ENCODE measurements around the gene GABARAP.
A peak's percentile ranks its signal among the peaks of the same experiment; 100 is the strongest.

The GABARAP gene

GRCh38 chr17:7241783-7242716, at the start of gene GABARAP:
TSS of gene GABARAP (minus strand) at chr17:7242449. CDS start at chr17:7242330, 119 bp downstream.
- DNase-seq (ENCODE audit: low read depth in 2 of 2), result peak; percentile 81 to 83

DNA sequence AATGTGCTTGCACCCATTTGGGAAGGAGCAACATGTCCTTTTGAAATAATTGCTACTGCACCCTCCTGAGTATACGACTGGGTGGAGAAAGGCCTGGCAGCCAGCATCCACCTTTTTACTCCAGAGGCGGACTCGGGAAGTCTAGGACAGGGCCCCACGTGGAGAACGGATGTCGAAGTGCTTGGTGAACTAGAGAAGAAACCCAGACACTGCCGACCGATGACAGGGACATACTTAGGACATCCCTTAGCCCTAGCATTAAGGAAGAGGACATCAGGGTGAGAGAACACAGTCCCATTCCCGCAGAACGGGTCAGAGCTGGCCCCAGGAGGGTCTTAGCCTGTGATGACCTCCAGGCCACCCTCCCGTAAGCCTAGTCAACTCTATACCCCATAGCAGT, 48.4 kb upstream of the GABARAP start:
- DNase-seq (ENCODE audit: low read depth in 2 of 2), result no peak

DNA sequence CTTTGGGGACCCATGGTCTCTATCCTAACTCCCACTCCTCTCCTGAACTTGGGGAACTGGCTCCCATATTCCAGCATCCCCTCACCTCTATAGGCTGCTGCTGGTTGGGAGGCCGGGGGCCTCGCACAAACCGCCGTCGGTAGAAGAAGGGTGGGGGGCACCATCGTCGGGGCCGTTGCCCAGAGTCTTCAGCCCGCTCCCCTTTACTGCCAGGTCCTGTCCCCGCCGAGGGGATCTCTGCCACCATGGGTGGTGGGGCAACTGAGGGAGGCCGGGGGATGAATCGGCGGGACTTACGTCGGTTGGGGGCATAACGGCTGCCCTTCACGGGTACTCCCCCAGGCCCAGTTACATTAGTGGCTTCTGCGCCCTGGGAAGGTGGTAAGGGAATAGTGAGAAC, 47.9 kb upstream of the GABARAP start:
- DNase-seq (ENCODE audit: low read depth in 2 of 2), result no peak

DNA sequence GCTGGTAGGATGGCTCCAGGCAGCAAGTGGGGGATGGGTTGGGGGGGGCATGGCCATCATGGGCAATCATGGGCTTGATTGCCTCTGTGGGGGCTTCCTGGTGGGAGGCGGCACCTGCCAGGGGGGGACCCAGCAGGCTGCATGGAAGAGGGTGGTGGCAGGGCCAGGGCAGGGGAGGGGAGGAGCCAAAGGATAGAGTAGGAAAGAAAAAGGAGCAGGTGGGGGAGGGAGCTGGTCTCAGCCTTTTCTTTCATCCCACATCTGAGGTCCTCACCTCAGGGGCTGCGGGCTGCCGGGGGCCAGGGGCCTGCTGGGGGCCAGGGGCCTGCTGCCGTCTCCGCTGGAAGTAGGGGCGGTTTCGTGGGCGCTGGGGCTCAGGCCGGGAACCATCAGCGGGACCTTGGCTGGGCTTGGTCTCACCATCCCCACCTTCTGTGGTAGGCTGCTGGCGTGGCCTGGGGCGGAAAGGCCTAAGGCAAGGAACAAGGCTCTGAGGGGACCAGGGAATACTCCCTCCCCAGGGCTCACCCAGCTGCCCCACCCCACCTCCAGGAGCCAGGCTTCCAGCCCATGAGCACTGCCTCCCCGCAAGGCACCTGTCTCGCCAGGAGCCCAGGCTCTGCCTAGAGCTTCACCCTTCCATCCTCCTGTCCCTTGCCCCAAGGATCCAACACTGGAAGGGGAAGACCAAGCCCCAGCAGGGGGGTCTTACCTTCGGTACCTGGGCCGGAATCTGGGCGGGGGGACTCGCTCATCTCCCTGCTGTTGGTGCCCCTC, 47.2 kb upstream of the GABARAP start:
- DNase-seq (ENCODE audit: low read depth in 2 of 2), result no peak

DNA sequence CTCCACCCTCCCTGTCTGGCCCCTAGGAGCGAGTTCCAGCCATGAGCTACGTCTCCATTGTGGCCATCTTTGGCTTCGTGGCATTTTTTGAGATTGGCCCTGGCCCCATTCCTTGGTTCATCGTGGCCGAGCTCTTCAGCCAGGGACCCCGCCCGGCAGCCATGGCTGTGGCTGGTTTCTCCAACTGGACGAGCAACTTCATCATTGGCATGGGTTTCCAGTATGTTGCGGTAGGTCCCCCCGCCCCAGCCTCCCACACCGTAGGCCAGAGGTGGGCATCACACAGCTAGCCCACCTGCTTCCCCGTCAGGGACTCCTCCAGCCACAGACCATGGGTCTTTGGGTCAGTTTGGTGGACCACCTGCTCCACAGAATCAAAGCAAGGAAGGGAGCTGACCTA, 43.4 kb upstream of the GABARAP start:
- no peak for DNase-seq (ENCODE audit: low read depth in 2 of 2)

DNA sequence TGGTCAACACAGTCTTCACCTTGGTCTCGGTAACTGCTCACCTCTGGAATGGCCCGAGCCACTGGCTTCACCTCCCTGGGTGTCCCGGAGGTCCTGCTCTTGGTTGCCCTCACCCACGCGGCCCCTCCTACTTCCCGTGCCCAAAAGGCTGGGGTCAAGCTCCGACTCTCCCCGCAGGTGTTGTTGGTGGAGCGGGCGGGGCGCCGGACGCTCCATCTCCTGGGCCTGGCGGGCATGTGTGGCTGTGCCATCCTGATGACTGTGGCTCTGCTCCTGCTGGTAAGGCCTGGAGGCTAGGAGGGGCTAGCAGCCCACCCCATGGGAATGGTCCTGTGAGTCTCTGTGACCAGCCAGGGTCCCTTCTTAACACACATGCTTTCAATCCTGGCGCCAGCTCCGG, 42.7 kb upstream of the GABARAP start:
- DNase-seq (ENCODE audit: low read depth in 2 of 2), result no peak

DNA sequence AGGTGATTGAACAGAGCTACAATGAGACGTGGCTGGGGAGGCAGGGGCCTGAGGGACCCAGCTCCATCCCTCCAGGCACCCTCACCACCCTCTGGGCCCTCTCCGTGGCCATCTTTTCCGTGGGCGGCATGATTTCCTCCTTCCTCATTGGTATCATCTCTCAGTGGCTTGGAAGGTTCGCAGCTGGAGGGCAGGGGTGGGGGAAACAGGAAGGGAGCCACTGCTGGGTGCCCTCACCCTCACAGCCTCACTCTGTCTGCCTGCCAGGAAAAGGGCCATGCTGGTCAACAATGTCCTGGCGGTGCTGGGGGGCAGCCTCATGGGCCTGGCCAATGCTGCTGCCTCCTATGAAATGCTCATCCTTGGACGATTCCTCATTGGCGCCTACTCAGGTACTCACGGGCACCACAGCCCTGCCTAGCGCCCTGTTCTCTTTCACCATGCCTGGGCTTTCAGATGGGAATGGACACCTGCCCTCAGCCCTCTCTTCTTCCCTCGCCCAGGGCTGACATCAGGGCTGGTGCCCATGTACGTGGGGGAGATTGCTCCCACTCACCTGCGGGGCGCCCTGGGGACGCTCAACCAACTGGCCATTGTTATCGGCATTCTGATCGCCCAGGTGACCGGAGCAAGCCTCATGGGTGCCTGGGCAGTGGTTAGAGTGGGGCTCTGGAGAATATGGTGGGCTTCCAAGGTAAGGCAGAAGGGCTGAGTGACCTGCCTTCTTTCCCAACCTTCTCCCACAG, 41.4 kb upstream of the GABARAP start:
- DNase-seq (ENCODE audit: low read depth in 2 of 2), result no peak

GRCh38 chr17:7282752-7283321, 40.6 kb upstream of the GABARAP start:
- no peak for DNase-seq (ENCODE audit: low read depth in 2 of 2)

DNA sequence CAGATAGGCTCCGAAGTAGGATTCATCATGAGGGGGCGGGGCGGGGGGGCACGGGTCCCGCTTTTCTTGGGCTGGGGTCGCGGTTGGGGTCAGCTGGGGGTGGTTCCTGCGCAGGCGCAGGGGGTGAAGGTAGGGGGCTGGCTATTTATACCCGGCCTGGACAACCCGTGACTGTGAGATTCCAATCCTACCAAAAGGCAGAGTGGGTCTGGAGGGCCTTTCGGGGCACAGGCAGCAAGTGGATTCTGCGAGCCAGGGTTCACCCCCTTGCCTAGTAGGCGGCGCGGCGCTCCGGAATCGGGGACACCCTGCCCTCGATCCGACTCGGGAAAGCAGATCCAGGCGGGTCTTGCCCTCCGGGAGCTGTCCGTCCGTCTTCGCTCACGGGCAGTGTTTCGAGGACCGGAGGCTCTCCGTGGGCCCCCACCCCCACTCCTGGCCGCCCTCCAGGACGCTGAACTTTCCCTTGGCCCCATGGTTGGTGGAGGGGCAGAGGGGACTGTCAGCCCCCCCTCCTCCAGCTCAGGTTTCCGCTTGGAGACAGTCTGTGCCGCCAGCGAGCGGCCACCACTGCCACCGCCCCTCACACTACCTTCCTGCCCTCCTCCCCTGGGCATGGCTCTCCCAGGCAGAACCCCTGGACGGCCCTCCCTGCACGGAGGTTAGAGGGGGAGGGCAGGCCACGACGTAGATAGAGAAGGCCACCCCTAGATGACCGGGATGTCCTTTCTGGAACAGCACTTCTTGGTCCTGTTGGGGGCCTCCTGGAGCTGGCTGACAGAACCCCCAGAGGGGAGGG, 39.9 kb upstream of the GABARAP start:
- no peak for DNase-seq (ENCODE audit: low read depth in 2 of 2)

- DNase-seq (ENCODE audit: low read depth in 2 of 2), result peak; percentile 84 to 86
These were observed 39.1 kb upstream of the GABARAP start, which contains the start of gene SLC2A4 for GRCh38 chr17:7281074-7281952. TSS of gene SLC2A4 (plus strand) at chr17:7281718. CDS start at chr17:7281935, 217 bp downstream.

DNA sequence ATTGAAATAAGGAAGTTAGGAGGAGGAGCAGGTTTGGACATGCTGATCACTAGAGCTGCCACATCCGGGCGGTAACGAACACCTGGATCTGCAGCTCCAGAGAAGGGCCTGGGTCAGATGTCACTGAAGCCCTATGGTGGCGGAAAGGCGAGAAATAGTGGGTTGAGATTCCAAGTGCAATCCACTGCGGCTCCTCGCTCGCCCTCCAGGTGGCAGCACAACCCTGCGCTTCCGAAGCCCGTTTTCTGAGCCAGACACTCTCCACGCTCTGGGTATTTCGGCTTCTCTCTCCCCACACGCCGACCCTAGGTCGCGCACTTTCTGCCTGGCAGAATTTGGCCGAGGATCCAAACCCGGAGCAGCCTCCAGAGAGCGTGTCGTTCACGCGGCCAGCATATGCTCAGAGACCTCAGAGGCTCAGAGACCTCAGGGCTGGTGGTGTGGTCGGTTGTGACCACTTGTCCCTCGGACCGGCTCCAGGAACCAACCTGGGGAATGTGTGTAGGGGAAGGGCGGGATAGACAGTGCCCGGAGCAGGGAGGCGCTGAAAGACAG, 38.3 kb upstream of the GABARAP start:
- peak; percentile 71 to 74 for DNase-seq (ENCODE audit: low read depth in 2 of 2)

DNA sequence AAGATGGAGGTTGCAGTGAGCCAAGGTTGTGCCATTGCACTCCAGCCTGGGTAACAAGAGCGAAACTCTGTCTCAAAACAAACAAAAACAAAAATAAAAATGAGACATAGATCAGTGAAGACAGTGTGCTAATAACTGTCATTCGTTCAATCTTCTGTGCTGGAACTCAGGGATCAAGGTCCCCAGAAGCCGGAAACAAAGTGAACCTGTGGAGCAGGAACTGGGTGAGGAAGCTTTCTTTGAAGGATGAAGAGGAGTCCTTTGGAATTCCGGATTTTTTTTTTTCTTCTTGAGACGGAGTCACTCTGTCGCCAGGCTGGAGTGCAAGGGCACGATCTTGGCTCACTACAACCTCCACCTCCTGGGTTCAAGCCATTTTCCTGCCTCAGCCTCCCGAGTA, 37.2 kb upstream of the GABARAP start:
- DNase-seq (ENCODE audit: low read depth in 2 of 2), result no peak

- no peak for DNase-seq (ENCODE audit: low read depth in 2 of 2)
These were observed 24.5 kb upstream of the GABARAP start for GRCh38 chr17:7266784-7267183.

GRCh38 chr17:7263801-7264078, 21.5 kb upstream of the GABARAP start:
- DNase-seq (ENCODE audit: low read depth in 2 of 2), result no peak

- no peak for DNase-seq (ENCODE audit: low read depth in 2 of 2)
These were observed 20.9 kb upstream of the GABARAP start for GRCh38 chr17:7262935-7263800.

- DNase-seq (ENCODE audit: low read depth in 2 of 2), result no peak
These were observed 20.1 kb upstream of the GABARAP start, which contains the start of gene CLDN7 for GRCh38 chr17:7262192-7262934. TSS of gene CLDN7 (minus strand) at chr17:7262478. CDS start at chr17:7262043, 435 bp downstream.

DNA sequence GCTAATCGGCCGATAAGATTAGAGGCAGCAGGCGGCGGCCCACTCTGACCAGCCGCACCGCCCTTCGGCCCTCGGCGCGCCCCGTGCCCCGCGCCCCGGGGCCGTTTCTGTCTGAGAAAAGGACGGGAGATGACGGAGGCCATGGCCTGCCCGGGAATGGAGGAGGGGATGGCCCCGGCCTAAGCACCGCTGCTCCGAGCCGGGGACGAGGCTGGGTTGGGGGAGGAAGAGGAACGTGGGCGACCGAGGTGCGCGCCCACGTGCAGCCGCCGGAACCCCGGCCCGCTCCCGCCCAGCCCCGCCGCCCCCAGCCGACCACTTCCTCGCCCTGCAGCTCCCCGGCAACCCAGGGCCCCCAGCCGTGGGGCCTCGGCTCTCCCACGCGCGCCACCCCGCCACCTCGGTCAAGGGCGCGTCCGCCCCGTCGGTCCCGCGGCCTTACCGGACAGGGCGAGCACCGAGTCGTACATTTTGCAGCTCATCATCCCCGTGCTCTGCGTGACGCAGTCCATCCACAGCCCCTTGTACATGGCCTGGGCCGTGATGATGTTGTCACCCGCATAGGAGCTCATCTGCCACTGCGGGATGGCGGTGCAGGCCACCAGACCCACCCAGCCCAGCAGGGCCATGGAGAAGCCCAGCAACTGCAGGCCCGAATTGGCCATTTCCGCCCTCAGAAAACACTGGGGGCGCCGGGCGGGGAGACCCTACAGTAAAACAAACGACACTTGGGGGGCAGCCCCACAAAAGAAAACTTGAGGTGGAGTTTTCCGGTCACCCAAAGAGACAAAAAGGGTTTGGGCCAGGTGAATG, 19.3 kb upstream of the GABARAP start:
- DNase-seq (ENCODE audit: low read depth in 2 of 2), result no peak

Data from stimulated activated CD8-positive, alpha-beta memory T cell treated with anti-CD3 and anti-CD28 coated beads, Interleukin-15, amount 100 ng/mL, for 48 hours (primary cell).